ENCODE results near the gene CDK14.
"Not testable (repeated sequence)": the region's sequence is repeated elsewhere in the genome, so short reads cannot be mapped to it uniquely, and the experiment has no call there.

The CDK14 gene

DNA sequence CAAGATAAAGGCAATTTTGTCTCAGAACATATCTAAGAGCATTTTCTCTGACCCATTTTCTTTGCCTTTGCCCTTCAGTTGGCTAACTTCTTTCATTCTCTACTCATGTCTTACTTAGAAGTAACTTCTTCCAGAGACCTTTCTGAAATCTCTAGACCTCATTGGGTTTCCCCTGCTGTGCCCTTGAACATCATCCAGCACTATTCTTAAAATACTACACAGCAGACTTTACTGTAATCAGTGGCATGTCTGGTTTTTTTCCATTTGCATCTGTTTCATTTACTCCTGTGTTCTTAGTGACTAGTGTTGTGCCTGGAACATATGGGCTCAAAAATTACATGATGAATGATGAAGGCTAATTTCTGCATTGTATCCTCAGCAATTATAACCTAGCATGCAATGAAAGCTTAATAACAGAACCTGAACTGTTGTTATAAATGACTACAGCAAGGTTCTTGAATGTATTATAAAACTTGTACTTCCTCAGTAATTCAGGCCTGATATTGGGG, 301.9 kb downstream of the CDK14 start:
- no peak for DNase-seq (ENCODE audit: low read depth)

DNA sequence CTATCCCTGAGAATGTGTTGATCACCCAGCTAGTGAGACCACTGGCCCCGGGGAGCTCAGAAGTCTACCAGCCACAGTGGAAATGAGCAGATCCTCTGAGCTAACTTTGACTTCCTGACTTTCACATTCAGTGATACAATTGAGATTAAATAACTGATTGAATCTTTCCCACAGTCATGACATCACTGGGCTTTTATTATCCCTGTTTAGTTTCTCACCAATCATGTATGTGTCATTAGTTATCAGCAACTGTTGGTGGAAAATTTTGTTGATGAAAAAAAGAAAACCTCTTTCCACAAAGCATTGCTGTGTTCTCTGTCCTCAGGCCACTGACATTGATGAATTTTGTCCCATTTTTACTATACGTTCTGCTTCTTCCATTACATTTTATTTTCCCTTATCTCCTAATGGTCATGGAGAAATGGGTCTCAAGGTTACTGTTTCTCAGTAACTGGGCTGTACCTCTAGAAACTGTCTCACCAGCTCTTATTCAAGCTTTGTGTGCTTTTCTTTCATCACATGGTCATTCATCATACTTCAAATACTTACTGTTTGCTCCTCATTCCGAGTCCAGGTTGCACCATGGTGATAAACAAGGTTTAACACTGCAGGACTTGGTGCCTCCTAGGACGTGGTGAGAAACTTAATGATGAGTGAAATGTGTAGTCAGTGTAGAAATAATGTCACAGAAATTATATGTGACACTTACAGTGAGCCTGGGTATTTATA, 304.7 kb downstream of the CDK14 start:
- DNase-seq (ENCODE audit: low read depth), result no peak

DNA sequence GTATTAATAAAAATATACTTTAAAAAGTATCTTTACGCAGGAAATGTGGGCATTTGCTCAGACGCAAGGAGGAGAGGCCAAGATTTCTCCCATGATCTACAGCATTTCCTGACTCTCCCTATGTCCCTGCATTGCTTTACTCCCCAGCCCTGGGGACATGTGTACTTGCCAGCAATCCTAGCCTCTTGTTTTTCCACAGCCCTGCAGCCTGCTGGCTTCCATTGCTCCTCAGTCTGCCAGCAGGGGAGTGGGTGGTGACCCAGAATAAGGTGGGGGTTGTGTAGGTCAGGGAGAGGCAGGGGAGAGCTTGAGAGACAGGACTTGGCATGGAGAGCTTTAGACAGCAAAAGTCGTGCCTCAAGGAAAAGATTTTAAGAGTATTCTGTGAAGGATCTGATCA, 307.7 kb downstream of the CDK14 start:
- no peak for DNase-seq (ENCODE audit: low read depth)

DNA sequence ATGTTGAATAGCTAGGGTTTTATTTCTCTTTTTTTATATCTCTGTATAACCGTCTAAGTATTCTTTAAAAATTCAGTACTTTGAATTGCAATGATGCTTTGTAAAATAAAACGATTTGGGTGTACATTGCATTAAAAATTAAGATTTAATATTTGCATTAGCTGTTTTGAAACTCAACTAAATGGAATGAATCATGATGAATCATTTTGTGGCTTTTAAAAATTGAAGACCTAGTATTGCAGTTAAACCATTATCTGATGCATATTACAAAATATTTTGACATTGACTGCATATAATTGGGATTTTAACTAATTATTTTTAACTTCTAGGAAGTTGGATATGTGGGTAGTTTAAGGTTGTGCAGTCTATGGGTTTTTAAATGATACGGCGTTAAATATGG, 314.0 kb downstream of the CDK14 start:
- DNase-seq (ENCODE audit: low read depth), result peak; percentile 47

DNA sequence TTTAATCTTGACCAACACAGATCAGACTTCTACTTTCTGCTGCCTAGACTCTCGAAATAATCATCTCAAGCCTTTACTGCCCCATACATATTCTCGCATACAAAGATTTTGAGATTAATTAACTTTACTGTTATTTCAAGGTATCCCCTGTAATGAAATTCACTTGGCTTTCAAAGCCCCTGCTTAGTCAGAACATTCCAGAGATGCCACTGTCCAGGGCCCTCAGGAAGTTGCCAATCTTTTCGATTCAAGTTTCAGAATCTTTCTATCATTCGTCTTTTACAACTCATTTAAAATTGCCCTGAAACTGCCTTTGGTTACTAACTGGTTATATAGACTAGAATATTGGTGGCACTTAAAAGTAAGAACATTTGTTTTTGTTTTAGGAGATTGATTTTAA, 320.2 kb downstream of the CDK14 start:
- DNase-seq (ENCODE audit: low read depth), result no peak

DNA sequence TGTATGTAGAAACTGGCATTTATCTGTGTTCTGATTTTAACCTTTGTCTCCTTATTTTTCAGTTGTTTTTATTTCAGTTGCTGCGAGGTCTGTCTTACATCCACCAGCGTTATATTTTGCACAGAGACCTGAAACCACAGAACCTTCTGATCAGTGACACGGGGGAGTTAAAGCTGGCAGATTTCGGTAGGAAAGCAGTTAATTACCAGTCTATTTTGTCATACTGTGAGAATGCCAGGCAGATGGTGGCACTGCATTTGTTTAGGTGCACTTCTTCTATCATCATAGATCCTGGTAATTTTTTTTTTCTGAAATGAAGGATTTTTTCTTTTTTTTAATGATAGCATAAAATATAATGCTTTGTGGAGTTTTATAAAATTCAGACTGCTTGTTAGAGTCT, 321.4 kb downstream of the CDK14 start:
- DNase-seq (ENCODE audit: low read depth), result no peak

DNA sequence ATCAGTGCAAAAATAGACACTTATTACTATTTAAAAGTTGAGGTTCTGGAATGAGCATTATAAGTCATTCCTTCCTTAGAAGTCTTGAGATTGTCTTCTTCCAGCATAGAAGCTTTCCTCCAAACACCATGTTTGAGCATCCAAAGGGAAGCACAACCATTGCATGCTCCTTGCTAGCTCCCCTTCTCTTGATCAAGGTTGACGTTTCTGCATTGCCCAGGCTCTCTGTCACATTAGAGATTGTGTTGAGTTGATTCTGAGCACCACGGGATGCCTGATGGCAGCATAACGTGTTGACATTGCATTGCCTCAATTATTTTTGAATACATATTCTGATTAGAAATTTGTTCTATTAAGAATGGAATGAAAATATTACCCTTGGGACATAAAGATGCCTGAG, 322.2 kb downstream of the CDK14 start:
- DNase-seq (ENCODE audit: low read depth), result no peak

DNA sequence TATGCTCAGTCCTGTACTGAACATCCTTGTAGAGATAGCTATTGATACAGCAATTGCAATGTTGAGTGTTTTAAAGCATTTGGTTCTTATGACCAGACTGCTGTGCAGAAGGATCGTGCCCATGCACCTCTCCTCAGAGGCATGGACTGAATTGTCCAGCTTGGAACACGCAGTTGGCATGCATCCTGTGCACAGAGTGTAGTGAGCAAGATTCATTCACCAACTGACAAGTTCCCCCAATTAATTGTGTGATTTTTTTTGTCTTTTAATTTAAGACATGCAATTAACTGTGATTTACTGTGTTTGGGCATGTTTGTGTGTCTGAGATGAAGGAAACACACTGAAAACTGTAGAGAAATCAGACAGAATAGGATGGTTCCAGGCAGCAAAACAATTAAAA, 323.7 kb downstream of the CDK14 start:
- DNase-seq (ENCODE audit: low read depth), result no peak

DNA sequence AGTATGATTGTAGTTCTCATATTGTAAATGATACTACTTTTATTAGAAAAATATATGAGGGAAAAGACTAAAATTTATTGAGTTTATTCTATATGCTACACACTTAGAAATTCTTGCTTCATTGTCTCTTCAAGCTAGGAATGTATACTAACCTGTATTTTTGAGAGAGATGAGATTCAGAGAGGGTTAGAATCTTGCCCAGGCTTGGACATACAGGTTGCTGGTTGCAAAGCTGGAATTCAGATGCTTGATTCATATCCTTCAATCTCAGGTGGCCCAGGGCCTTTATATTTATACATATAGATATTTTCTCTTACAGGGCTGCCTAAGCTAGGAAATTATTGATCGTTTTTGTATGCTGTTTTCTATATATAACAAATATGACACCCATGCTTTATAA, 324.2 kb downstream of the CDK14 start:
- DNase-seq (ENCODE audit: low read depth), result no peak

DNA sequence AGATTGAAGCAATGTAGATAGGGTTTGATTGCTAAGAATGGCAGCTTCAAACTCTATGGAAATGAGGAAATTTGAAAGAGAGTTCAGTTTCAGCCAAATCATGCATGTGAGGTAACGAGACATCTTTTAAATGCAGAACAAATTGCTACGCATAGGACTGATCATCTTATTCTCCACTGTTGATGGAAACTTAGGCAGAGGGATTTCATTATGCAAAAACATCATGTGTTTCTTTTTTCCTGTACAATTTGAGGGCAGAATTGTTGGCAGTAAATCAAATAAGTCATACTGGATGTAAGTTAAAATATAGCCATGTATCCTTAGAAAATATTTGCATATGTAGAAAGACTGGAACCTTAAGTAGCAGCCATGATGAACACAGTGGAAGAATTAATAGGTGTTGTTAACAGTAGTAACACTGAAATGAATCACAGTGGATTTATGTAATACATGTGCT, 327.4 kb downstream of the CDK14 start:
- DNase-seq (ENCODE audit: low read depth), result no peak

DNA sequence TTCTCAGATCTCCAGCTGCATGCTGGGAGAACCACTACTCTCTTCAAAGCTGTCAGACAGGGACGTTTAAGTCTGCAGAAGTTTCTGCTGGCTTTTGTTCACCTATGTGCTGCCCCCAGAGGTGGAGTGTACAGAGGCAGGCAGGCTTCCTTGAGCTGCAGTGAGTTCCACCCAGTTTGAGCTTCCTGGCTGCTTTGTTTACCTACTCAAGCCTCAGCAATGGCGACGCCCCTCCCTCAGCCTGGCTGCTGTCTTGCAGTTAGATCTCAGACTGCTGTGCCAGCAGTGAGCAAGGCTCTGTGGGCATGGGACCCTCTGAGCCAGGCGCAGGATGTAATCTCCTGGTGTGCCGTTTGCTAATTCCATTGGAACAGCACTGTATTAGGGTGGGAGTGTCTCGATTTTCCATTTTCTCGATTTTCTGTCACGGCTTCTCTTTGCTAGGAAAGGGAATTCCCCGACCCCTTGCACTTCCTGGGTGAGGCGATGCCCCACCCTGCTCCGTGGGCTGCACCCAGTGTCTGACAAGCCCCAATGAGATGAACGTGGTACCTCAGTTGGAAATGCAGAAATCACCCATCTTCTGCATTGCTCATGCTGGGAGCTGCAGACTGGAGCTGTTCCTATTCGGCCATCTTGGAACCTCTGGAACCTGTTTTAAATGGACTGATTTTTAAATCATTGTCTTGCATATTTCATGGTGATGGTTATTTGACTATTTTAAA, 332.7 kb downstream of the CDK14 start:
- not testable (repeated sequence) for DNase-seq (ENCODE audit: low read depth)

DNA sequence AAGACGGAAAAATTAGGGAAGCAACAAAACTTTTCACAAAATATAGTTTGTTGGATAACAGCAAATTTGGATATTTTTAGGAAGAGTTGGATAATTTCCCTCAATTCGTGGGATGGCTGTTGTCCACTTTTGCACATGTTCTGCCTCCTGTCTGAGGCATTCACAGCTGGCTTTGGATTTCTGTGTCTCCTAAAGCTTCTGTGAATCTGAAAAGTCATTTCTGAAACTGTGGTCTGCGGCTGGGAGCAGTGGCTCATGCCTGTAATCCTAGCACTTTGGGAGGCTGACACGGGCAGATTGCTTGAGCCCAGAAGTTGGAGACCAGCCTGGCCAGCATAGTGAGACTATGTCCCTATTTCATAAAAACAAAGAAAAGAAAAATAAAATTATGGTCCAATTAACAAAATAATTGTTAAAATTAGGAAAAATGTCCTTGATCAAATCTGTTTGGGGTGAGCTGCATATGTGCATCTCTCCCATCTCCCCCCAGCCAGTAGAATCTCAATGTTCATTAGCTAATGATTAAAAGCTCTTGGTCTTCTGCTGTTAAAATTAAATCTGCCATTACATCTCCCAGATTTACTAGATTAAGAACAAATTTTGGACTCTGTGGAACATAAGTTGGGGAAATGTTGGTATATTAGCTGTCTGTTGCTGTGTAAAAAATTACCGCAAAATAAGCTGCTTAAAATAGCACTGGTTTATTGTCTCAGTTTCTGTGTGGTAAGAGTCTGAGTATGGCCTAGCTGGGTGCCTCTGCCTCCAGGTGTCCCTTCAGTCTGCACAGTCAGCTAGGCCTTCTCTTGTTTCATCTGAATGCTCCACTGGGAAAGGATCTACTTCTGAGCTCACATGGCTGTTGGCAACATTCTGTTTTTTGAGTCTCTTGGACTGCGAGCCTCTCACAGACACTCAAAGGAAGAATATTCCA, 336.1 kb downstream of the CDK14 start:
- DNase-seq (ENCODE audit: low read depth), result no peak

DNA sequence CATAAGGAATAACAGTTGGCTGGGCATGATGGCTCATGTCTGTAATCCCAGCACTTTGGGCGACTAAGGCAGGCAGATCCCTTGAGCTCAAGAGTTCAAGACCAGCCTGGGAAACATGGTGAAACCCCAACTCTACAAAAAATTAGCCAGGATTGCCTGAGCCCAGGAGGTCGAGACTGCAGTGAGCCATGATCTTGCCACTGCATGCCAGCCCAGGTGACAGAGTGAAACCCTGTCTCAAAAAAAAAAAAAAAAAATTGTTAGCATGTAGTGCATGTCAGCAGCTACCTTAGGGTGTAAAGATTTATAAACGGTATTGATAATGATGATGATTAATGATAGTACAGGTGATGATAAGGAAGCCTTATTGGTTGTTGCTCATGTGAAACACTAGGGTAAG, 336.9 kb downstream of the CDK14 start:
- no peak for DNase-seq (ENCODE audit: low read depth)

DNA sequence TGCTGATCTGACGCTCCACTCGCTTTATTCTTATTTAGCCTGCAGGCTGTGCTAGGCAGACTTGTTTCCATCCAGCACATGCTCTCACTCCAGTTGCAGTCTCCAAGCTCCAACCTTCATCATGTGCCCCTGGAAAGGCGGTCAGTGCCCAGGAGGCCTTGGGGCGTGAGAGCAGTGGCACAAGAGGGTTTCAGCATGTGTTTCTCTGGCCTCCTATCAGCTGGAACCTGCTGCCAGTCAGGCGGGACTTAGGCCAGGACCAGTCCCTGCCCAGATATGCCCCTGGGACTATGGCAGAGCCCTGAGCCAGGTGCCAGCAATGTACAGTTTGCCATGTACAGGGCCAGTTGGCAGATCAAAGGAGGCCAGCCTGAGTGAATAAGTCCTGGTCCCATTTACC, 337.9 kb downstream of the CDK14 start:
- DNase-seq (ENCODE audit: low read depth), result no peak

DNA sequence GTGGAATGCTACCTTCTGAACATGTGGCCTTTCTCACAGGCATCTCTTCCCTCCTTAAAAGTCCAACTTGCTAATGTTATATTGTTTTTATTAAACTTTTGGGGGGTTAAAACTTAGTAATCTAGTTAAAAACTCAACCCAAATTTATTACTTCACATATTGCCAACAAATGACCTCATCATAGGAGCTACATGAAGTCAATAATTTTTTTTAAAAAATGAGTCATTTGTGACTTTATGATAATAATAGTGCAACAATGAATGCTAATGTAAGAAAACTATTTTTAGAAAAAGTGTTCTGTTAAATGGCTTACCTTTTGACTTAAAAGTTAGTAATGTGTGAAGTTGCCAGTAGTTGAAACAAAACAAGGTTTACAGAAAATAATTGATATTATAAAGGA, 342.2 kb downstream of the CDK14 start:
- peak; percentile 25 for DNase-seq (ENCODE audit: low read depth)

DNA sequence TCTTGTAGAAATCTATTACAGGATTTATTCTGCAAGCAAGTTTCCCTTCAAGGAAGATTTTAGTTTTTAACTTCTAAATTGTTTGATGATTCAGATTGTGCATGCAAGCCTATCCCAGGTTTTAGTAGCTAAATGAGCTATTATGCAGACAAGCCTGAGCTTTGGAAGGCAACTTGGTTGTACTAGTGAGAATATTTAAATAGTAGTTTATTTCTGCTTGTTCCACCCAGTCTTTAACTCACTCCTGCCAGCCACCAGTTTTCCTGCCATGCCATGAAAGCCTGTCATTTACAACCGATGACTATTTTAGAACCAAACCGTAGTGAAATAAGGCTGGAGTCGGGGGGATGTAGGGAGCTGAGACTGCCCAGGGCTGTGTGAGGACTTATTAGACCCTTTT, 343.5 kb downstream of the CDK14 start:
- DNase-seq (ENCODE audit: low read depth), result no peak

DNA sequence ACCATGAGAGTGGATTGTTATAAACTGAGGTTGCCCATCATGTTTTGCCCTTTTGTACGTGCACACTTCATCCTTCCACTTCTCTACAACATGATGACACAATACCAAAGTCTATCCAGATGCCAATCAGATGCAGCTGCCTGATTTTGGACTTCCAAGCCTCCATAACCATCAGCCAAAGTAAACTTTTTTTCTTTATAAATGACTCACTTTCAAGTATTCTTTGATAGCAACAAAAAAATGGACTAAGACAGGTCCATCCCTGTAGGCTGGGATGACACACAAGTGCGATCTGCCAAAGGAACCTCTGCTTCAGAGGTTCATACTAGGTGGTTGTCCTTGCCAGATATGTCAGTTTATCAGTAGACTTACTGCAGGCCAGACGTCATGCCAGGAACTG, 347.9 kb downstream of the CDK14 start:
- DNase-seq (ENCODE audit: low read depth), result no peak

DNA sequence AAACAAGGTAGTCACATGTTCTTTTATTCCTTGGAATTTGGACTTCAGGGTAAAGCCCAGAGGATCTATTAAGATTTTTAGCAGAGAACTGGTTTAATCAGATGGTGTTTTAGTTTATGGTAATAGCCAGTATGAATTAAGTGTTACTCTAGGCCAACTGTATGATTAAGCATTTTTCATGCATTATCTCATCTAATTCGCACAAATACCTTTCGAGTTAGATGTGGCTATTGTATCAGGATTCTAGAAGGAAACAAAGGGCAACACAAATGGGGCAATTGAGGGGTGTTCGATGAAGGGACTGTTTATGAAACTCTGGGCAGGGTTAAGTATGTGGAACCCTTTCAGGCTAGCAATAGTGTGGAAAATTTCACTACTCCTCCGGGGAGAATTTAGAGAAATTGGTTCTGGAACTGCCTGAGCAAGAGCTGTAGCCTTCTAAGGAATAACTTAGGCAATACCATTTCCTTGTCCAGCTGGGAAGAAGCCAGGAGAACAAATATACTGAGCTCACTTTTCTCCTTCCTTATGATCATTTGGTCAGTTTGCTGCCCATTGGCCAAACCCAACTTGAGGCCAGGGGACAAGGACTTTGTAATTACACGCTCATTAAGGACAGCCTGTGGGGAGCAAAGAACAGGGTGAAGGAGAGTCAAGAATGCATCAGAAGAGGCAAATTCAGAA, 349.1 kb downstream of the CDK14 start:
- peak; percentile 73 for DNase-seq (ENCODE audit: low read depth)

DNA sequence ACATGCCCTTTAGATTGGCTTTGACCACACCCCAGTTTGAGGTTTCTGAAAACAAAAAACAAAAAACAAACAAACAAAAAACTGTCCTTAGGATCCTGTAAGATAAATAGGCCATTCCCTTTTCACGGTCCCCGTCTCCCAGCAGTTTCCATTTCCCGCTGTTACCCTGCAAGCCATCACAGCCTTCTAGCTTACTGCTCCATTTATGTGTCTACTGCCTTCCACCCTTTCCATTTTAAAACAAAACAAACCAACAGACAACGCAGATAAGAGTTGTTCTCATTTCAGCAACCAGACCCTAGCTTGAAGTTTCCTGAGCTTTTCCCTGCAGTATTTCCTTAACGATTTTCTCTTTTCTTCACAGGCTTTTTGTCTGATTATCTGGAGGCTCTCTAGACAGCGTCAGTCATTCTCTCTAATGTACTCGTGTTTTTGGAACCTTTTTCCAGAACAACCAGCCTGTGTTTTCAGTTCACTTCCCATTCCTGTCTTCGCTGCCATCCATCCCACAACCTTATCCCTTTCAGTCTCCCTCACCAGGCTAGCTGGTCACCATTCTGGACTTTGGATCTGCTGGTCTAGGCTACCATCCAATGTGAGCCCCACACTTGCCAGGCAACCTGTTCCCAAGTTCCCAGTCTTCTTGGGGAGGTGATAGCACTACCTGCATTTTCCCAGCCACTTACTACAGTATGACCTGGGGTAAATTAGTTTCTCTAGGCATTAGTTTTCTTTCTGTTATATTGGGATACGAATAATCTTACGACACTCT, 350.8 kb downstream of the CDK14 start:
- no peak for DNase-seq (ENCODE audit: low read depth)

DNA sequence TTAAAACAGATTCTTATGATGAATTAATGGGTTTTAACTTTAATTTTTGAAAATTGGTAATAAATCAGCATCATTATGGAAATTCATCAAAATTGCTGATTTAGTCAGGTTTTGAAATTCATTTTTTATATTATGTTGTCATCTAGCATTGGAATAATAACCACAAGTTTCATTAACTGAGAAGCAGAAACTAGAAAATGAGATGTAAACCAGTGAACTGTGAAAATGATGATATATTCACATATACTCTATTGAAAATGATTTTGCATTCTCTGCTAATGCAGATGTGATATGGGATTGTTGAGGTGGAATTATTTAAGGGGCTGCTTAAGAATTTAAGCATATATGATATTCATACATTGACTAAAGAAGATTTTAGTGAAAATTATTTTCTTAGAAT, 352.0 kb downstream of the CDK14 start:
- DNase-seq (ENCODE audit: low read depth), result no peak

DNA sequence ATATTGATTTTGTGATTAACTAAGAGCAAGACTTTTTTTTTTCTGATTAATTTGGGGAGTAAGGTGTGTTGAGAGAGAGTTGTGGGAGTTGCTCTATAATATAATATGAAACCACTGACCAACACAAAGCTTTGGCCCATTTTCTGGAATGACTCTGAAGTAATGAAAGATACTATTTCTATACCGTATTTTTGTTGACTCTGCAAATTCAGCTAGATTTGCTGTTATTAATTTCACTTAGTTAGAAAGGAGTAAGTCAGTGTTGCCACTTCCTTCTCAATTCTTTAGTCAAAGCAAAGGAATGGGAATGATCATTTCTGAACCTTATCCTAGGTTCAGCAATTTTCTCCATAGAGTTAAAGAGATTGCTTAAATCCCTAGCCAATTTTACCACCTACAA, 355.1 kb downstream of the CDK14 start:
- no peak for DNase-seq (ENCODE audit: low read depth)

Data from iris pigment epithelial cell (primary cell).